Neural progenitor cell (in vitro differentiated cells): ENCODE results near the gene POP5.

Experiments
- EZH2phosphoT487 ChIP-seq: fragments of 200-600 bp; sonication (generic); IDR thresholded peaks from 2 replicates; pipeline ENCODE4 v1.6.1; 2017; ENCODE audit warnings: antibody characterized with exemption
- TF ChIP-seq, protein P1 (sequence below): fragments of 200-600 bp; sonication (generic); IDR thresholded peaks from 2 replicates; pipeline ENCODE4 v1.5.1; 2017; ENCODE audit warnings: antibody characterized with exemption, mild to moderate bottlenecking

DNA sequence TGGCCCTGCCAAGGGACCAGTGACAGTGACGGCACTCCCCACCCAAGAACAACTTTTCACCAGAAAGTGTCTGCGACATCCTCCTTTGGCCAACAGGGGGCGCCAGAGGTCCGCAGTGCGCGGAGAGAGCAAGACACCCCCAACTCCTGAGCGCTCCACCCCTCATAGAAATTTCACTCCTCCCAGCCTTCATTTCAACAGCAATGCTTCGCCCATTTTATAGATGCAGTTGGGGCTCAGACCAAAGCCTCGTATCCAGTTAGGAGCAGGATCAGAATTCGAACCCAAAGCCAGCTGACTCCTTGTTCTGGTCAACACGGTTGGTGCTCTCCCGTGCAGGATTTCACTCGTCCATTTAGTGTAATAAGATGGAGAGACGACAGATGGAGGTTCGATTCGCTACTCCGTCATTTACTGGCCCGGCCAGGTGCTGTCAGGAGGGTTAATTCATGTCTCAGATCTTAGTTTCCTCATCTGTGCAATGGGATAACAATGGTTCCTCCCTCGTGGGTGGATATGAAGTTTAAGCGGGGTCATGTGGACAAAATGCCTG, 2.4 kb upstream of the POP5 start:
- TF ChIP-seq, protein P1, sequence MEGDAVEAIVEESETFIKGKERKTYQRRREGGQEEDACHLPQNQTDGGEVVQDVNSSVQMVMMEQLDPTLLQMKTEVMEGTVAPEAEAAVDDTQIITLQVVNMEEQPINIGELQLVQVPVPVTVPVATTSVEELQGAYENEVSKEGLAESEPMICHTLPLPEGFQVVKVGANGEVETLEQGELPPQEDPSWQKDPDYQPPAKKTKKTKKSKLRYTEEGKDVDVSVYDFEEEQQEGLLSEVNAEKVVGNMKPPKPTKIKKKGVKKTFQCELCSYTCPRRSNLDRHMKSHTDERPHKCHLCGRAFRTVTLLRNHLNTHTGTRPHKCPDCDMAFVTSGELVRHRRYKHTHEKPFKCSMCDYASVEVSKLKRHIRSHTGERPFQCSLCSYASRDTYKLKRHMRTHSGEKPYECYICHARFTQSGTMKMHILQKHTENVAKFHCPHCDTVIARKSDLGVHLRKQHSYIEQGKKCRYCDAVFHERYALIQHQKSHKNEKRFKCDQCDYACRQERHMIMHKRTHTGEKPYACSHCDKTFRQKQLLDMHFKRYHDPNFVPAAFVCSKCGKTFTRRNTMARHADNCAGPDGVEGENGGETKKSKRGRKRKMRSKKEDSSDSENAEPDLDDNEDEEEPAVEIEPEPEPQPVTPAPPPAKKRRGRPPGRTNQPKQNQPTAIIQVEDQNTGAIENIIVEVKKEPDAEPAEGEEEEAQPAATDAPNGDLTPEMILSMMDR = peak; percentile 88
- TF ChIP-seq EZH2phosphoT487 = no peak
